ENCODE data around the gene PRTFDC1.

DNA sequence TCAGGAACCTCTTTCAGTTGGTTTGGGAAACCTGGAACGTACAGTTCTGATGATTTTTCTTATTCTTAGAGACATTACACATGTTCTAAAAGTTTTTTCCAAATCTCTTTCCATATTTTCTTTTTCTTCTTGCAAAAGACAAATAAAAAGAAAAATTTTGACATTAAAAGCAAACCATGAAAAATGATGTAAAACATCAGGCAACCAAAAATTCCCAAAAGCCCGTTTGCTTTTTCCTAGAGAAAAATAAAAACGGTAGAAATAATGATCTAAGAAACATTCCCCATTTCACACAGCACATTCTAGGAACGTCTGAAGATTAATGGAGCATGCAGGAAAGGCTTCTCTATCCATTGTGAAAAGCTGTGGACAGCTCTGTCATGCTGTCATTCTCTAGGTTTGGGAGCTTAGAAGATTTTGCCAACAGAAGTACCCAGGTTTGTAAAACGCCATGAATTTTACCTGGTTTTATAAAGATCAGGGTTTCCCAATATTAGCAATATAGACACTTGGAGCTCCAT is 11.2 kb upstream of the PRTFDC1 start:
- no peak for TF ChIP-seq EZH2phosphoT487 (IDR thresholded peaks at IDR 0.05; ENCODE audit: borderline replicate concordance, low read depth, low read length)
- TF ChIP-seq, protein P1, sequence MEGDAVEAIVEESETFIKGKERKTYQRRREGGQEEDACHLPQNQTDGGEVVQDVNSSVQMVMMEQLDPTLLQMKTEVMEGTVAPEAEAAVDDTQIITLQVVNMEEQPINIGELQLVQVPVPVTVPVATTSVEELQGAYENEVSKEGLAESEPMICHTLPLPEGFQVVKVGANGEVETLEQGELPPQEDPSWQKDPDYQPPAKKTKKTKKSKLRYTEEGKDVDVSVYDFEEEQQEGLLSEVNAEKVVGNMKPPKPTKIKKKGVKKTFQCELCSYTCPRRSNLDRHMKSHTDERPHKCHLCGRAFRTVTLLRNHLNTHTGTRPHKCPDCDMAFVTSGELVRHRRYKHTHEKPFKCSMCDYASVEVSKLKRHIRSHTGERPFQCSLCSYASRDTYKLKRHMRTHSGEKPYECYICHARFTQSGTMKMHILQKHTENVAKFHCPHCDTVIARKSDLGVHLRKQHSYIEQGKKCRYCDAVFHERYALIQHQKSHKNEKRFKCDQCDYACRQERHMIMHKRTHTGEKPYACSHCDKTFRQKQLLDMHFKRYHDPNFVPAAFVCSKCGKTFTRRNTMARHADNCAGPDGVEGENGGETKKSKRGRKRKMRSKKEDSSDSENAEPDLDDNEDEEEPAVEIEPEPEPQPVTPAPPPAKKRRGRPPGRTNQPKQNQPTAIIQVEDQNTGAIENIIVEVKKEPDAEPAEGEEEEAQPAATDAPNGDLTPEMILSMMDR (conservative IDR thresholded peaks at IDR 0.05; ENCODE audit: low read length): no peak

All from OCI-LY7 (cell line).